OCI-LY1 (cell line): ENCODE measurements around the gene ARID3B.

Experiments
- H2AFZ ChIP-seq: fragments of 200-600 bp; sonication (generic), shearing (Covaris generic); 2 replicates; pipeline ENCODE4 v1.6.0; 2014; ENCODE audit warnings: antibody characterized with exemption, mild to moderate bottlenecking, low read length
- H3F3A ChIP-seq: fragments of 200-600 bp; sonication (generic), shearing (Covaris generic); 2 replicates; pipeline ENCODE4 v1.6.0; 2014; ENCODE audit warnings: mild to moderate bottlenecking, antibody characterized with exemption, low read length, moderate library complexity; ENCODE audit not compliant: insufficient read depth
- H3K27ac ChIP-seq: fragments of 200-600 bp; sonication (generic); 2 replicates; pipeline ENCODE4 v1.5.1; 2014; ENCODE audit warnings: low read length, mixed run types, mild to moderate bottlenecking, low read depth; ENCODE audit not compliant: poor library complexity, severe bottlenecking
- H3K27me3 ChIP-seq: fragments of 200-600 bp; sonication (generic); 2 replicates; pipeline ENCODE4 v1.6.0; 2014; ENCODE audit warnings: antibody characterized with exemption, mild to moderate bottlenecking, low read length, moderate library complexity; ENCODE audit not compliant: insufficient read depth
- H3K36me3 ChIP-seq: fragments of 200-600 bp; sonication (generic); 2 replicates; pipeline ENCODE4 v1.6.1; 2014; ENCODE audit warnings: mild to moderate bottlenecking, antibody characterized with exemption, low read length, moderate library complexity, mixed read lengths; ENCODE audit not compliant: insufficient read depth
- H3K4me1 ChIP-seq: fragments of 200-600 bp; sonication (generic); 2 replicates; pipeline ENCODE4 v1.5.1; 2014; ENCODE audit warnings: mild to moderate bottlenecking, low read length, moderate library complexity; ENCODE audit not compliant: insufficient read depth, severe bottlenecking
- H3K4me2 ChIP-seq: fragments of 200-600 bp; sonication (generic), shearing (Covaris generic); 2 replicates; pipeline ENCODE4 v1.6.1; 2014; ENCODE audit warnings: low read length
- H3K4me3 ChIP-seq: fragments of 200-600 bp; sonication (generic); 2 replicates; pipeline ENCODE4 v1.5.1; 2014; ENCODE audit warnings: low read length, low read depth, mild to moderate bottlenecking, mixed read lengths; ENCODE audit not compliant: poor library complexity, severe bottlenecking
- H3K79me2 ChIP-seq: fragments of 200-600 bp; shearing (Covaris generic); 2 replicates; pipeline ENCODE4 v1.6.1; 2016; ENCODE audit warnings: mixed run types, low read length, mixed read lengths; ENCODE audit not compliant: insufficient read depth
- H3K9ac ChIP-seq: fragments of 200-600 bp; sonication (generic), shearing (Covaris generic); 2 replicates; pipeline ENCODE4 v1.6.1; 2014; ENCODE audit warnings: mild to moderate bottlenecking, low read length, mixed read lengths
- H3K9me2 ChIP-seq: fragments of 200-600 bp; sonication (generic), shearing (Covaris generic); 2 replicates; pipeline ENCODE4 v1.6.1; 2014; ENCODE audit warnings: low read depth, mild to moderate bottlenecking, low read length, mixed read lengths
- H3K9me3 ChIP-seq: fragments of 200-600 bp; shearing (Covaris generic); 2 replicates; pipeline ENCODE4 v1.6.1; 2014; ENCODE audit warnings: low read length, mixed read lengths
- H4K20me1 ChIP-seq: fragments of 200-600 bp; sonication (generic), shearing (Covaris generic); 2 replicates; pipeline ENCODE4 v1.6.0; 2016; ENCODE audit warnings: mild to moderate bottlenecking, low read length; ENCODE audit not compliant: insufficient read depth
- CTCF ChIP-seq: fragments of 200-600 bp; sonication (generic), shearing (Covaris generic); IDR thresholded peaks from 2 replicates; pipeline ENCODE4 v1.5.1; 2017; ENCODE audit warnings: mild to moderate bottlenecking, antibody characterized with exemption, low read length, moderate library complexity, mixed read lengths
- EZH2 ChIP-seq: fragments of 200-600 bp; sonication (generic), shearing (Covaris generic); IDR thresholded peaks from 2 replicates; pipeline ENCODE4 v1.8.0; 2017; ENCODE audit warnings: borderline replicate concordance, mixed run types, mild to moderate bottlenecking, antibody characterized with exemption, low read length, moderate library complexity, mixed read lengths

ARID3B gene

DNA sequence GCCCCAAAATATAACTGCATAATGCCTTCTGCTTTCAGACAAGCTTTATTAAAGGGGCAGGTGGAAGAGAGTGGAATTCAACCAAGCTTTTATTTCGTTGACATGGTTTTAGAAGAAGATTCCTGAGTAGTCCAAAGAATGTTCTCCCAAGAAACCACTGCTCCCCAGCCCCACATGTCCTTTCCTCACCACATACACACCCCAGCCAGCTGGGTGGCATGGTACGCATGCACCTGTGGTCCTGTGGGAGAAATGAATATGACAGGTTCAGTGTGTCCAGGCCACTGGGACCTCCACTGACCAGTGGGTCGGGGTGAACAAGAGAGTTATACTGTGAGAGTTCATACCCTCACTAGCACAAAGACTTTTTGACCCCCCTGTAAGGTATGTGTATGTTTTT is 30.2 kb downstream of the ARID3B start:
- H3K4me3 ChIP-seq = no peak overlapping the region
- H3K4me2 ChIP-seq = no peak overlapping the region
- no peak overlapping the region for H3K27ac ChIP-seq
- H4K20me1 ChIP-seq = no peaks in the 10 kb centered on the region
- no peaks in the 10 kb centered on the region for H3K9me3 ChIP-seq
- no peak overlapping the region for H2AFZ ChIP-seq
- no peak overlapping the region for H3K9ac ChIP-seq
- H3K27me3 ChIP-seq = peaks cover 3% of the 10 kb centered on the region; the same call in 1 of the 2 replicates
- H3K4me1 ChIP-seq = no peaks in the 10 kb centered on the region
- H3K36me3 ChIP-seq = peaks cover 5% of the 10 kb centered on the region; the same call in 1 of the 2 replicates
- H3K79me2 ChIP-seq = no peaks in the 10 kb centered on the region
- TF ChIP-seq EZH2 (no peak), CTCF (no peak)
- no peaks in the 10 kb centered on the region for H3F3A ChIP-seq
- H3K9me2 ChIP-seq = no peaks in the 10 kb centered on the region

DNA sequence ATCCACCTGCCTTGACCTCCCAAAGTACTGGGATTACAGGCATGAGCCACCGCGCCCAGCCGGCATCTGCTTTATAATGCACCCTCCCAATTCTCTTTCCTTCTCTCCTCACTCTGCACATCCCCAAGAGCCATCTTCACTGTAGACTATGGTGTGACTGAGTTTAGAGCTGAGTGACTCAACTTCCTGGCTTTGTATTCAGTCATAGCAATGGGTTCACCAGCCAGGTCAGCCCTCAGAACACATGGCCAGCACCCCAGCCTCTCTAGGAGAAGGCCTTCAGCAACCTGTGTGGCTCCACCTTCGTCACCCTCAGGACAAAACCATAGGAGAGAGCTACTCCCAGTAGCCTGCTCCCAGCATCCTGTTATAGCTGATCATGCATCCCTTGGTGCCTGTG is 33.0 kb downstream of the ARID3B start:
- Histone ChIP-seq H3K27me3 (no peaks in the 10 kb centered on the region; the same call in 1 of the 2 replicates), H4K20me1 (no peaks in the 10 kb centered on the region), H3K4me2 (no peak overlapping the region), H3K79me2 (no peaks in the 10 kb centered on the region), H3K9me2 (no peaks in the 10 kb centered on the region), H3K4me3 (no peak overlapping the region), H3K36me3 (peaks cover 5% of the 10 kb centered on the region; the same call in 1 of the 2 replicates), H3K27ac (no peak overlapping the region), H2AFZ (no peak overlapping the region), H3K9me3 (no peaks in the 10 kb centered on the region), H3F3A (no peaks in the 10 kb centered on the region), H3K9ac (no peak overlapping the region), H3K4me1 (no peaks in the 10 kb centered on the region)
- TF ChIP-seq CTCF = no peak
- TF ChIP-seq EZH2 = no peak

DNA sequence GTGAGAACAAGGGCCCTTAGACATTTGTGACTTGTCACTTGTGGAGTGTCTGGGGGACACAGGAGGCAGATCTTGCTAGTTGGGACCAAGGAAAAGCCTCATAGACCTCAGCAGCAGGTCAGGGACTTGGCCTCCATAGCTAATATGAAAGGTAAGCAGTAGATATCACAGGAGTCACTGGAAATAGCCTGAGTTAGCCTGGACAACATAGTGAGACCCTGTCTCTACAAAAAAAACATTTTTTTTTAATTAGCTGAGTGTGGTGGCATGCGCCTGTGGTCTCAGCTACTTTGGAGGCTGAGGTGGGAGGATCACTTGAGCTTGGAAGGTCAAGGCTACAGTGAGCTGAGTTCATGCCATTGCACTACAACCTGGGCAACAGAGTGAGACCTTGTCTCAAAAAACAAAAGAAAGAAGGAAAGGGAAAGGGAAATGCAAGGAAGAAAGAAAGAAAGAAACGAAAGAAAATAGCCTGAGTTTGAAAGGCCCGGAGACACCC is 37.5 kb downstream of the ARID3B start:
- H3K36me3 ChIP-seq = peaks cover under 1% of the 10 kb centered on the region; the same call in 1 of the 2 replicates
- H3K9me2 ChIP-seq = no peaks in the 10 kb centered on the region
- TF ChIP-seq CTCF (no peak), EZH2 (no peak)
- no peak overlapping the region for H3K4me3 ChIP-seq
- H3F3A ChIP-seq = no peaks in the 10 kb centered on the region
- no peaks in the 10 kb centered on the region for H3K9me3 ChIP-seq
- H3K27ac ChIP-seq = no peak overlapping the region
- no peaks in the 10 kb centered on the region for H3K27me3 ChIP-seq
- H2AFZ ChIP-seq = no peak overlapping the region
- no peak overlapping the region for H3K9ac ChIP-seq
- H3K4me1 ChIP-seq = no peaks in the 10 kb centered on the region
- H3K4me2 ChIP-seq = no peak overlapping the region
- no peaks in the 10 kb centered on the region for H3K79me2 ChIP-seq
- H4K20me1 ChIP-seq = no peaks in the 10 kb centered on the region
